GM12874 (cell line): ENCODE measurements around the gene MAP2K7.

Experiments used
- CTCF ChIP-seq: IDR thresholded peaks from 2 replicates; pipeline ENCODE4 v1.5.1; 2011; ENCODE audit warnings: low read depth, mild to moderate bottlenecking, control low read depth, low read length, moderate library complexity; ENCODE audit not compliant: insufficient read depth

Gene MAP2K7

GRCh38 chr19:7874897-7875273 is 28.8 kb upstream of the MAP2K7 start:
- no peak for TF ChIP-seq CTCF

- no peak for TF ChIP-seq CTCF
These were observed 26.3 kb upstream of the MAP2K7 start for GRCh38 chr19:7877249-7877836.

- no peak for TF ChIP-seq CTCF
These were observed 24.4 kb upstream of the MAP2K7 start for GRCh38 chr19:7879111-7879807.

GRCh38 chr19:7879836-7880235 is 23.8 kb upstream of the MAP2K7 start:
- no peak for TF ChIP-seq CTCF

- no peak for TF ChIP-seq CTCF
These were observed 21.8 kb upstream of the MAP2K7 start for GRCh38 chr19:7881910-7882309.

- TF ChIP-seq CTCF = no peak
These were observed 20.6 kb upstream of the MAP2K7 start for GRCh38 chr19:7883105-7883504.

GRCh38 chr19:7883796-7884570 is 19.7 kb upstream of the MAP2K7 start:
- TF ChIP-seq CTCF = no peak
